Cardiac fibroblast (primary cell): ENCODE measurements around the gene NKAIN2.

Experiments
- DNase-seq, 2 donors: peaks; one replicate each; pipeline versions ENCODE4 v3.0.0 to v3.0.0-alpha.2; 2010; ENCODE audit warnings: low read depth in 2 of 2
- H3K4me3 ChIP-seq, 2 donors: replicated peaks in 1 of 2; 1 replicate in 1 of 2; 2 replicates in 1 of 2; pipeline ENCODE4 v1.5.1; 2011; ENCODE audit warnings: low read depth in 2 of 2, low read length in 2 of 2, mild to moderate bottlenecking in 2 of 2, moderate library complexity in 1 of 2
- CTCF ChIP-seq: IDR thresholded peaks from one replicate; pipeline ENCODE4 v1.5.1; 2011; ENCODE audit warnings: low read depth, mild to moderate bottlenecking, low read length, inconsistent platforms

NKAIN2 gene

GRCh38 chr6:124870611-124871459, 1067.2 kb downstream of the NKAIN2 start:
- DNase-seq: peak; percentile 69 to 73
- TF ChIP-seq CTCF: peak; percentile 71
- H3K4me3 ChIP-seq: no peak overlapping the region

GRCh38 chr6:124872361-124873065, 1068.8 kb downstream of the NKAIN2 start:
- DNase-seq: no peak
- no peak overlapping the region for H3K4me3 ChIP-seq
- no peak for TF ChIP-seq CTCF

- TF ChIP-seq CTCF: no peak
- no peak overlapping the region for H3K4me3 ChIP-seq
- no peak for DNase-seq
Measured at GRCh38 chr6:124873066-124873410, 1069.4 kb downstream of the NKAIN2 start.
